ENCODE data around the gene GLO1. TPM values are rescaled to one million over a fixed set of nuclear protein-coding genes. Genes with fewer than 3 reads are reported as not detected.

Gene GLO1
- polyA plus RNA-seq, 1 experiment = 123 TPM

DNA sequence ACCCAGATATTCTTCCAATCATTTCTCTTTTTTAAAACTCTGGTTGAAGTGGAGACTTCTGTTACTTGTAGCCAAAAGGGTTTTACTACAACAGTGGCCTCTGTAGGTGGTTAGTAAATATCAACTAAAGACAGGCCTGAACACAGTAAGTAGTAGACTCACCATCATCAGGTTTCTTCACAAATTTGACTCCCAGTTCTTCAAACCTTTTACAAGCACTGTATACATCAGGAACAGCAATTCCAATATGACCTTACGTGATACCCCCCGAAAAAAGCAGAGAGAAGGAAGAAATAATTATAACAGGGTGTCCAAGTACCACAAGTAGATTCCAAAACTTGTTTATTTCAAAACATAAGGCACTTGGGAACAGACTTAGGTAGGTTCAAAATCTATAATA is 21.1 kb downstream of the GLO1 start:
- CTCF ChIA-PET = interaction anchor here (1.1 kb wide), 2 partner anchors 9 to 11 kb away, joined by 3 to 5 read pairs; no protein-coding TSS in a partner anchor
- POLR2A ChIA-PET = no interaction called here
- Histone ChIP-seq H3K27ac (ENCODE audit: low read depth, low read length) (no peak overlapping the region), H3K4me3 (ENCODE audit: low read depth, low read length) (no peak overlapping the region), H3K27me3 (ENCODE audit: control insufficient read depth, insufficient read depth, low read length) (no peaks in the 10 kb centered on the region), H3K9me3 (ENCODE audit: control insufficient read depth, insufficient read depth, low read length) (no peaks in the 10 kb centered on the region)
- TF ChIP-seq, protein P1, sequence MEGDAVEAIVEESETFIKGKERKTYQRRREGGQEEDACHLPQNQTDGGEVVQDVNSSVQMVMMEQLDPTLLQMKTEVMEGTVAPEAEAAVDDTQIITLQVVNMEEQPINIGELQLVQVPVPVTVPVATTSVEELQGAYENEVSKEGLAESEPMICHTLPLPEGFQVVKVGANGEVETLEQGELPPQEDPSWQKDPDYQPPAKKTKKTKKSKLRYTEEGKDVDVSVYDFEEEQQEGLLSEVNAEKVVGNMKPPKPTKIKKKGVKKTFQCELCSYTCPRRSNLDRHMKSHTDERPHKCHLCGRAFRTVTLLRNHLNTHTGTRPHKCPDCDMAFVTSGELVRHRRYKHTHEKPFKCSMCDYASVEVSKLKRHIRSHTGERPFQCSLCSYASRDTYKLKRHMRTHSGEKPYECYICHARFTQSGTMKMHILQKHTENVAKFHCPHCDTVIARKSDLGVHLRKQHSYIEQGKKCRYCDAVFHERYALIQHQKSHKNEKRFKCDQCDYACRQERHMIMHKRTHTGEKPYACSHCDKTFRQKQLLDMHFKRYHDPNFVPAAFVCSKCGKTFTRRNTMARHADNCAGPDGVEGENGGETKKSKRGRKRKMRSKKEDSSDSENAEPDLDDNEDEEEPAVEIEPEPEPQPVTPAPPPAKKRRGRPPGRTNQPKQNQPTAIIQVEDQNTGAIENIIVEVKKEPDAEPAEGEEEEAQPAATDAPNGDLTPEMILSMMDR (IDR thresholded peaks at IDR 0.05; ENCODE audit: low read depth, low read length) = no peak
- no peak for DNase-seq (ENCODE audit: low read depth, low spot score)

DNA sequence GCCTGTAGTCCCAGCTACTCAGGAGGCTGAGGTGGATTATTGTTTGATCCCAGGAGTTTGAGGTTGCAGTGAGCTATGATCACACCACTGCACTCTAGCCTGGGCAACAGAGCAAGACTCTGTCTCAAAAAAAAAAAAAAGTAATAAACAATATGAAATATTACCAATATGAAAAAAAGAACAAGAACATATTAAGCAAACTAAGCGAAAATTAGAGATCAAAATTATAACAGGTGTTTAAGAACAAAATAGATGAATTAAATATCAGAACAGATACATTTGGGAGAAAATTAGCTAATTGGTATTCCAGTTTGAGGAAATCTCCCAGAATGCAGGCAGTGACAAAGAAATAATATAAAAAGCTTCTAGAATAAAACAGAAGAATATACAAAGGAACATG is 23.3 kb downstream of the GLO1 start:
- H3K9me3 ChIP-seq (ENCODE audit: control insufficient read depth, insufficient read depth, low read length) = no peaks in the 10 kb centered on the region
- no peak overlapping the region for H3K27ac ChIP-seq (ENCODE audit: low read depth, low read length)
- no peaks in the 10 kb centered on the region for H3K27me3 ChIP-seq (ENCODE audit: control insufficient read depth, insufficient read depth, low read length)
- ChIA-PET CTCF (interaction anchor here (0.8 kb wide), 1 partner anchor 9 kb away, joined by 3 read pairs; no protein-coding TSS in a partner anchor), POLR2A (interaction anchor here (0.7 kb wide), 1 partner anchor 724 kb away, joined by 3 read pairs; no protein-coding TSS in a partner anchor)
- no peak for DNase-seq (ENCODE audit: low read depth, low spot score)
- TF ChIP-seq, protein P1 (IDR thresholded peaks at IDR 0.05; ENCODE audit: low read depth, low read length) = no peak
- H3K4me3 ChIP-seq (ENCODE audit: low read depth, low read length) = no peak overlapping the region

DNA sequence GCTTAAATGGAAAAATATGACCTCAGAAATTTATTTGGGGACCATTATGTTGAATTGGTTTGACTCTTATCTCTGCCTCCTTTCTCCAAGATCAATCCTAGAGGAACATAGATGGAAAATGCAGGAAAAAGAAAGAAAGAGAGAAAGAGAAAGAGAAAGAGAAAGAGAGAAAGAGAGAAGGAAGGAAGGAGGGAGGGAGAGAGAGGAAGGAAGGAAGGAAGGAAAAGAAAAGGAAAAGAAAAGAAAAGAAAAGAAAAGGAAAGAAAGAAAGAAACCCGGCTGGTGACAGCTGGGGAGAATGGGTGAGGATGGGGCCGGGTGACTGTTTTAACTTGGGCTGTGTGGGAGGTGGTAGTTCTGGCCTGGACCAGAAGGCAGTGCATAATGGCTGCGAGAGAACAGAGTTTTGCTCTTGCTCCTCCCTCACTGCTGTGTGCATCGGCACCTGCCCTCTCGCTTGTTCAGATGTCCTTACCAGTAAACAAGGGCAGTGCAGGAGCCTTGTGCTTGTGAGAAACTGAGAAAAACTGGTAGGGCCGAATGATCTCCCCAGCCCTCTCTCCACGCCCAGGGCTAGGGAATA is 24.7 kb downstream of the GLO1 start:
- POLR2A ChIA-PET = no interaction called here

DNA sequence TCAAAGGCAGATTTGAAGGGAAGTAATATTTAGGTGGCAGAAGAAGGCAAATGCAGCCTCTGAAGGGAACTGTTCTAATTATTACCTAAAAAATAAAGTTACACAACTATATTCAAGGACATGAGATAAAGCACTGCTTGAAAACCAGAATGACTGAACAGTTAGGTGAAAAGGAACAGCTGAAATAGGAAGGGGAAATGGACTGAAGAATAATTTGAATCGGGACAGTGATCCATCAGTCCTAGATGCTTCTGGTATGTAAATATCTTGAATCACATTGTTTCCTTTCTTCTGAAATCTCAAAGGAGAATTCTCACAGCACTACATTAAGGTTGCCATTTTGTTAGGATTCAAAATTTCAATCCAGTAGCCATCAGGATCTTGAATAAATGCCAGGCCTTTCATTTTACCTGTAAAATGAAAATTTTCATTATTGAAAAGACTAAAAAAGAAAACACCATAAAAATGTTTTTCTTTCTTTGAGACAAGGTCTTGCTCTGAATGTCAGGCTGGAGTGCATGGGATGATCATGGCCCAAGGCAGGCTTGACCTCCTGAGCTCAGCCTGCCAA is 25.9 kb downstream of the GLO1 start:
- CTCF ChIA-PET = no interaction called here
- no peaks in the 10 kb centered on the region for H3K27me3 ChIP-seq (ENCODE audit: control insufficient read depth, insufficient read depth, low read length)
- TF ChIP-seq, protein P1 (IDR thresholded peaks at IDR 0.05; ENCODE audit: low read depth, low read length) = no peak
- POLR2A ChIA-PET = no interaction called here
- no peak overlapping the region for H3K4me3 ChIP-seq (ENCODE audit: low read depth, low read length)
- no peak overlapping the region for H3K27ac ChIP-seq (ENCODE audit: low read depth, low read length)
- DNase-seq (ENCODE audit: low read depth, low spot score) = no peak
- H3K9me3 ChIP-seq (ENCODE audit: control insufficient read depth, insufficient read depth, low read length) = no peaks in the 10 kb centered on the region

More for the DNA sequence above, 24.7 kb downstream of the GLO1 start:
- H3K9me3 ChIP-seq (ENCODE audit: control insufficient read depth, insufficient read depth, low read length) = no peaks in the 10 kb centered on the region
- no peak for DNase-seq (ENCODE audit: low read depth, low spot score)
- no peak overlapping the region for H3K27ac ChIP-seq (ENCODE audit: low read depth, low read length)
- no peaks in the 10 kb centered on the region for H3K27me3 ChIP-seq (ENCODE audit: control insufficient read depth, insufficient read depth, low read length)
- CTCF ChIA-PET = no interaction called here
- no peak overlapping the region for H3K4me3 ChIP-seq (ENCODE audit: low read depth, low read length)
- TF ChIP-seq, protein P1 (IDR thresholded peaks at IDR 0.05; ENCODE audit: low read depth, low read length) = no peak

DNA sequence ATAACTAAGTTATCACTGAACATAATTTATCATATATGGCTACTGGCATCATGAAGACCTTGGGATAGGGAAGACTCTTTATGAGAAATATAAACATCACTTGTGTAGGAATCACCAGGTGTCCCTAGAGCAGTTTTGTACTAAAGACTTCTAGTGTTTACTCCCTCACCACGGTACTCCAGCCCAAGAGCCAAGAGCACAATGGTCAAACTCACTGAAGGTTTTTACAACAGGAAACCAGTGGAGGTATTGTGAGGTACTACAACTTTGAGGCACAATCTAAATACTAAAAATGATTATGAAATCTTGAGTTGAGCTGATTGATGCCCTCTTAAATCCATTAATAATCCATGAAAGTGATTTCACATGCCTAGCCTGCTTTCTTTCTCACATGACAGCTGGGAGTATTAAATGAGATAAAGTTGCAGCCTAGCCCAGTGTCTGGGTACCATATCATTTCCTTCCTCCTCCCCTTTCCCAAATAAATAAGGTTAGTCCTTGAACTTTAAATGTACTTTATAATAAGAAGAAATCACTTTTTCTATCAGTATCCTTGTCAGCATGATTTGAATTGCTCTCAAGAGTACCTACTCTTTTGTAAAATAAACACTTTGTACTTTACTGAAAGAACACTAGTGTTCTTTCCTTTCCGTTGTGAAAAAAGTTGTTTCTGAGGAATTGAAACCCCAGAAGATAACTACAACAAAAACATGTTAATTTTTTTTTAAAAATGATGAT is 26.5 kb downstream of the GLO1 start:
- CTCF ChIA-PET = no interaction called here
- no peak overlapping the region for H3K4me3 ChIP-seq (ENCODE audit: low read depth, low read length)
- TF ChIP-seq, protein P1 (IDR thresholded peaks at IDR 0.05; ENCODE audit: low read depth, low read length) = no peak
- POLR2A ChIA-PET = no interaction called here
- H3K27ac ChIP-seq (ENCODE audit: low read depth, low read length) = no peak overlapping the region
- H3K27me3 ChIP-seq (ENCODE audit: control insufficient read depth, insufficient read depth, low read length) = no peaks in the 10 kb centered on the region
- no peaks in the 10 kb centered on the region for H3K9me3 ChIP-seq (ENCODE audit: control insufficient read depth, insufficient read depth, low read length)
- DNase-seq (ENCODE audit: low read depth, low spot score) = no peak
